SK-N-SH (cell line): ENCODE measurements around the gene SVIL. TPM values are rescaled to one million over a fixed set of nuclear protein-coding genes. Genes with fewer than 3 reads are reported as not detected.

ENCODE experiments used
- CTCF ChIA-PET: fragments of 300-600, 350-600 bp; formaldehyde crosslinking; extraction: SDS; loops from one replicate; lab custom pipeline; 2021; lab: Yijun Ruan, JAX
- POLR2A ChIA-PET: fragments of 350-600 bp; sonication (Branson Sonifier 250); formaldehyde crosslinking; extraction: SDS; loops from one replicate; lab custom pipeline; 2020; ENCODE audit warnings: antibody characterized with exemption, inconsistent platforms; lab: Yijun Ruan, JAX
- DNase-seq: peaks from one replicate; pipeline ENCODE4 v3.0.0; 2012
- H2AFZ ChIP-seq: fragments of 200-600 bp; sonication (generic); 2 replicates; pipeline ENCODE4 v1.8.1; 2016; ENCODE audit warnings: antibody characterized with exemption, mild to moderate bottlenecking, low read depth
- H3F3A ChIP-seq: fragments of 200-600 bp; sonication (generic); replicated peaks from 2 replicates; pipeline ENCODE3; 2016; ENCODE audit warnings: antibody characterized with exemption, mild to moderate bottlenecking; ENCODE audit not compliant: insufficient read depth
- H3K27ac ChIP-seq, 2 experiments: fragments of 200-500 bp in 1 of 2; fragments of 200-600 bp in 1 of 2; sonication (Bioruptor generic) in 1 of 2; sonication (generic), shearing (Covaris generic) in 1 of 2; 2 replicates each; pipeline versions ENCODE4 v1.5.1 to v1.6.1; 2014 to 2016; ENCODE audit warnings: low read depth in 2 of 2, inconsistent platforms in 1 of 2, low read length in 1 of 2, mild to moderate bottlenecking in 1 of 2, mixed read lengths in 1 of 2
- H3K27me3 ChIP-seq: fragments of 200-600 bp; sonication (generic), shearing (Covaris generic); 2 replicates; pipeline ENCODE4 v1.6.1; 2016; ENCODE audit warnings: mixed run types; ENCODE audit not compliant: insufficient read depth
- H3K36me3 ChIP-seq, 2 experiments: fragments of 200-500 bp in 1 of 2; fragments of 200-600 bp in 1 of 2; sonication (Bioruptor generic) in 1 of 2; sonication (generic) in 1 of 2; replicated peaks in 1 of 2; 2 replicates each; pipeline versions ENCODE3 to v1.5.1; 2014 to 2016; ENCODE audit warnings: low read length in 1 of 2, mild to moderate bottlenecking in 1 of 2; ENCODE audit not compliant: insufficient read depth in 2 of 2, control insufficient read depth in 1 of 2
- H3K4me1 ChIP-seq, 2 experiments: fragments of 200-500 bp in 1 of 2; fragments of 200-600 bp in 1 of 2; sonication (Bioruptor generic) in 1 of 2; sonication (generic), shearing (Covaris generic) in 1 of 2; 2 replicates each; pipeline versions ENCODE4 v1.5.1 to v1.6.1; 2014 to 2016; ENCODE audit warnings: low read depth in 1 of 2, low read length in 1 of 2, mixed run types in 1 of 2; ENCODE audit not compliant: insufficient read depth in 2 of 2, control insufficient read depth in 1 of 2
- H3K4me2 ChIP-seq: fragments of 200-600 bp; sonication (generic), shearing (Covaris generic); 2 replicates; pipeline ENCODE4 v1.6.1; 2017; ENCODE audit warnings: mixed run types
- H3K4me3 ChIP-seq, 2 experiments: fragments of 200-500 bp in 1 of 2; fragments of 200-600 bp in 1 of 2; sonication (Bioruptor generic) in 1 of 2; sonication (generic), shearing (Covaris generic) in 1 of 2; 2 replicates each; pipeline versions ENCODE4 v1.5.1 to v1.8.1; 2014 to 2016; ENCODE audit warnings: low read depth in 2 of 2, inconsistent platforms in 1 of 2, low read length in 1 of 2, mild to moderate bottlenecking in 1 of 2, mixed read lengths in 1 of 2, moderate library complexity in 1 of 2
- H3K79me2 ChIP-seq: fragments of 200-600 bp; sonication (generic); 2 replicates; pipeline ENCODE4 v1.8.1; 2017; ENCODE audit warnings: mild to moderate bottlenecking; ENCODE audit not compliant: insufficient read depth
- H3K9ac ChIP-seq: fragments of 200-600 bp; sonication (generic); 2 replicates; pipeline ENCODE4 v1.6.1; 2017; ENCODE audit warnings: mixed run types
- H3K9me2 ChIP-seq: fragments of 200-600 bp; sonication (generic); 2 replicates; pipeline ENCODE4 v1.6.1; 2017; ENCODE audit warnings: mixed run types
- H3K9me3 ChIP-seq: fragments of 200-600 bp; sonication (generic); 2 replicates; pipeline ENCODE4 v1.6.1; 2017; ENCODE audit warnings: mixed run types, mild to moderate bottlenecking, moderate library complexity
- H4K20me1 ChIP-seq: fragments of 200-600 bp; sonication (generic); 2 replicates; pipeline ENCODE4 v1.6.1; 2017; ENCODE audit warnings: mild to moderate bottlenecking, mixed run types; ENCODE audit not compliant: insufficient read depth
- EZH2phosphoT487 ChIP-seq: fragments of 200-600 bp; sonication (generic); IDR thresholded peaks from 2 replicates; pipeline ENCODE4 v1.6.1; 2017; ENCODE audit warnings: low read depth, mixed run types, mild to moderate bottlenecking, antibody characterized with exemption, moderate library complexity, borderline replicate concordance
- FOXM1 ChIP-seq: IDR thresholded peaks from 2 replicates; pipeline ENCODE4 v1.4.0; 2012; ENCODE audit warnings: low read depth, mild to moderate bottlenecking
- GABPA ChIP-seq: IDR thresholded peaks from 2 replicates; pipeline ENCODE4 v1.4.0; 2012; ENCODE audit warnings: low read depth, mild to moderate bottlenecking
- IRF3 ChIP-seq: fragments of 150-350 bp; IDR thresholded peaks from 2 replicates; pipeline ENCODE4 v1.6.1; 2016; ENCODE audit warnings: mild to moderate bottlenecking, low read depth, low read length
- JUND ChIP-seq: IDR thresholded peaks from 2 replicates; pipeline ENCODE4 v1.4.0; 2012
- MXI1 ChIP-seq: IDR thresholded peaks from 2 replicates; pipeline ENCODE4 v1.6.1; 2012; ENCODE audit warnings: mild to moderate bottlenecking, low read depth, low read length, improper control_type of control experiment
- NFIC ChIP-seq: IDR thresholded peaks from 2 replicates; pipeline ENCODE4 v1.4.0; 2012; ENCODE audit warnings: borderline replicate concordance
- PBX3 ChIP-seq: IDR thresholded peaks from 2 replicates; pipeline ENCODE4; 2012
- RFX5 ChIP-seq: IDR thresholded peaks from 2 replicates; pipeline ENCODE4 v1.6.1; 2012; ENCODE audit warnings: mild to moderate bottlenecking, improper control_type of control experiment, low read length
- SIN3A ChIP-seq: IDR thresholded peaks from 2 replicates; pipeline ENCODE4 v1.6.1; 2012; ENCODE audit warnings: low read depth, mild to moderate bottlenecking, low read length, moderate library complexity, borderline replicate concordance
- SMC3 ChIP-seq: IDR thresholded peaks from 2 replicates; pipeline ENCODE4 v1.6.1; 2012; ENCODE audit warnings: low read depth, low read length, improper control_type of control experiment
- TCF12 ChIP-seq: IDR thresholded peaks from 2 replicates; pipeline ENCODE4 v1.4.0; 2012
- TEAD4 ChIP-seq: IDR thresholded peaks from 2 replicates; pipeline ENCODE4 v1.4.0; 2012; ENCODE audit warnings: mild to moderate bottlenecking, borderline replicate concordance; ENCODE audit not compliant: insufficient read depth
- USF1 ChIP-seq: IDR thresholded peaks from 2 replicates; pipeline ENCODE4 v1.4.0; 2012; ENCODE audit warnings: low read depth, borderline replicate concordance
- USF2 ChIP-seq: fragments of 150-350 bp; IDR thresholded peaks from 2 replicates; pipeline ENCODE4 v1.6.1; 2017; ENCODE audit warnings: antibody characterized with exemption, low read length, low read depth, borderline replicate concordance
- YY1 ChIP-seq: IDR thresholded peaks from 2 replicates; pipeline ENCODE4 v1.4.0; 2012; ENCODE audit warnings: low read depth, mild to moderate bottlenecking
- WGBS: methylation state at CpG from one replicate; pipeline ENCODE4 v1.1.6; 2017; ENCODE audit warnings: low lambda C conversion rate; 5-methylcytosine and 5-hydroxymethylcytosine counted together
- polyA plus RNA-seq, 3 experiments: library from polyadenylated mRNA; depleted of rRNA; stranded (reverse); fragments of >200 nt; gene quantifications; 2 replicates each; pipeline ENCODE4 v1.2.3, GENCODE V29; 2012

Gene SVIL
- polyA plus RNA-seq, 1 of the 3 experiments (the other 2 are of a cell fraction), result 48.7 TPM

DNA sequence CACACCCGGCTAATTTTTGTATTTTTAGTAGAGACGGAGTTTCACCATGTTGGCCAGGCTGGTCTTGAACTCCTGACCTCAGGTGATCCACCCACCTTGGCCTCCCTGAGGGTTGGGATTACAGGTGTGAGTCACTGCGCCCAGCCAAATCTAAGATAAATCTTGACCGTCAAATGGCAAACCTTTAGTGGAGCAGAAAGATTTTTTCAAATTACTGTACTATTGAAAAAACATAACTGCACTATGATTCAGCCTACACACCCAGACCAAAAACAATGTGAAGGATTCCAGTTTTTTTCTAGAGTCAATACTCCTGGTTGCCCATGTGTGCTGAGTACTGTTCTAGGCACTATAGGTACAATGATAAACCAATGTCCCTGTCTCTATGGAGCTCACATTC, 33.9 kb upstream of the SVIL start:
- ChIA-PET POLR2A (no interaction called here), CTCF (no interaction called here)
- peaks cover 49% of the 10 kb centered on the region for H3K79me2 ChIP-seq
- WGBS, result 70% methylated on average over 4 of the region's 4 CpGs
- no peaks in the 10 kb centered on the region for H3K9me2 ChIP-seq
- H3F3A ChIP-seq, result peaks cover 19% of the 10 kb centered on the region
- no peak for DNase-seq
- H3K27ac ChIP-seq, result peak overlapping the region in 1 of 2 experiments; percentile 31; a peak in 2 of 4 replicates
- peak overlapping the region; percentile 5; the same call in 1 of the 2 replicates for H3K4me2 ChIP-seq
- no peaks in the 10 kb centered on the region for H3K27me3 ChIP-seq
- H3K9ac ChIP-seq, result no peak overlapping the region
- no peak overlapping the region for H2AFZ ChIP-seq
- H3K9me3 ChIP-seq, result no peaks in the 10 kb centered on the region
- H3K36me3 ChIP-seq, result peaks cover 2 to 39% of the 10 kb centered on the region in 2 experiments
- peaks cover 36% of the 10 kb centered on the region for H4K20me1 ChIP-seq
- TF ChIP-seq SIN3A (no peak), MXI1 (no peak), YY1 (no peak), USF1 (no peak), TCF12 (no peak), RFX5 (no peak), EZH2phosphoT487 (no peak), NFIC (no peak), GABPA (no peak)
- peaks cover 0 to 26% of the 10 kb centered on the region in 2 experiments; a peak in 1 of 4 replicates for H3K4me1 ChIP-seq
- H3K4me3 ChIP-seq, result no peak overlapping the region

DNA sequence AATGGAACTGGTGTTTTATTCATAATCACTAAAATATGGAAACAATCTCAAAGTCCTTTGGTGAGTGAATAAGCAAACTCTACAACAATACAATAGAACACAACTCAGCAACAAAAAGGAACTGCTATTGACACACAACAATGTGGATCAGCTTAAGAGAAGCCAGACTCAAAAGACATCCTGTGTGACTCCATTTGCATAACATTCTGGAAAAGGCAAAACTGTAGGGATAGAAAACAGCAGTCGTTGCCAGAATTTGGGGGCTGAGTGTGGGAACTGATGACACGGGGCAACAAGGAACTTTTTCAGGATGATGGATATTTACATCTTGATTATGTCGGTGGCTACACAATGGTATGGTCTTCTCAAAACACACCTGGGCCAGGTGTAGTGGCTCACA, 32.4 kb upstream of the SVIL start:
- Histone ChIP-seq H3K9ac (no peak overlapping the region), H3K36me3 (peaks cover 2 to 30% of the 10 kb centered on the region in 2 experiments), H3K27me3 (no peaks in the 10 kb centered on the region), H3K4me3 (no peak overlapping the region), H3K79me2 (peaks cover 58% of the 10 kb centered on the region), H4K20me1 (peaks cover 35% of the 10 kb centered on the region), H3K4me2 (peak overlapping the region; percentile 22; the same call in 1 of the 2 replicates), H2AFZ (no peak overlapping the region), H3K9me2 (no peaks in the 10 kb centered on the region), H3K4me1 (peaks cover 2 to 27% of the 10 kb centered on the region in 2 experiments; a peak in 2 of 4 replicates), H3K27ac (peak overlapping the region in 1 of 2 experiments; percentile 16; a peak in 1 of 4 replicates), H3F3A (peaks cover 19% of the 10 kb centered on the region), H3K9me3 (no peaks in the 10 kb centered on the region)
- 91% methylated on average over 3 of the region's 3 CpGs for WGBS
- no peak for DNase-seq
- ChIA-PET POLR2A (interaction anchor here (0.6 kb wide), 1 partner anchor 59 kb away, joined by 3 read pairs; no protein-coding TSS in a partner anchor), CTCF (interaction anchor here (1.2 kb wide), 1 partner anchor 68 kb away, joined by 3 read pairs; no protein-coding TSS in a partner anchor)
- no peak for TF ChIP-seq IRF3
- no peak for TF ChIP-seq SMC3
- no peak for TF ChIP-seq PBX3
- no peak for TF ChIP-seq FOXM1
- no peak for TF ChIP-seq USF1
- TF ChIP-seq TCF12, result peak; percentile 40; the same call in 1 of the 2 replicates
- TF ChIP-seq USF2, result no peak
- no peak for TF ChIP-seq TEAD4
- no peak for TF ChIP-seq JUND
